Measurements from ENCODE around the gene SCO1.

GRCh38 chr17:10651927-10652326 lies 45.4 kb downstream of the SCO1 start:
- TF ChIP-seq POLR2AphosphoS5 (IDR thresholded peaks at IDR 0.05; ENCODE audit: low read depth, low read length), result no peak
- no peak for TF ChIP-seq POLR2A (IDR thresholded peaks at IDR 0.05; ENCODE audit: low read depth, low read length)
